ENCODE measurements around the gene ANKRD23.

DNA sequence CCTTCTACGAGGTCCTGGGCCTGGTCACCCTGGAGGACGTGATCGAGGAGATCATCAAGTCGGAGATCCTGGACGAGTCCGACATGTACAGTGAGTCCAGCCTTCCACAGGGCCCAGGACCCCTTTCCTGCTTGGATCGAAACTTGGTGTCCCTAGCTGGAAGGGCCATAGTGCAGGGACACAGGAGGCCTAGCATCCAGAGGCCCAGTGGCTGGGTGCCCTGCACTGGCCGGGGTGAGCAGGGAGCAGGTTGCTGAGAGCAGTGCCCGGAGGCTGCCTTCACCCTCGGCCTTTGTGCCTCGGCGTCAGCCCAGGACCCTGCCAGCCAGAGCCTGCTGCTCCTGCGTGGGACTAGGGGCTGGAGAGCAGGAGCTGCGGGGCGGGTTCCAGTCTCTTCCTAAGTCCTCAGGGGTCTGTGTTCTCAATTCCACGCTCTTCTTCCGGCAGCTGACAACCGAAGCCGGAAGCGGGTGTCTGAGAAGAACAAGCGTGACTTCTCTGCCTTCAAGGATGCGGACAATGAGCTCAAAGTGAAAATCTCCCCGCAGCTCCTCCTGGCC, 46.7 kb downstream of the ANKRD23 start:
- TF ChIP-seq FOXM1 (IDR thresholded peaks at IDR 0.05; ENCODE audit: borderline replicate concordance) (no peak), ZNF384 (IDR thresholded peaks at IDR 0.05) (no peak), FOXK2 (IDR thresholded peaks at IDR 0.05) (no peak), SP1 (IDR thresholded peaks at IDR 0.05) (no peak), CTBP1 (IDR thresholded peaks at IDR 0.05; ENCODE audit: borderline replicate concordance) (no peak), TARDBP (IDR thresholded peaks at IDR 0.05) (no peak), L3MBTL2 (conservative IDR thresholded peaks at IDR 0.05) (no peak), BHLHE40 (IDR thresholded peaks at IDR 0.05; ENCODE audit: borderline replicate concordance) (no peak), ARNT (IDR thresholded peaks at IDR 0.05) (no peak), HDGF (IDR thresholded peaks at IDR 0.05; ENCODE audit: borderline replicate concordance) (no peak)
- TF ChIP-seq, protein P1, sequence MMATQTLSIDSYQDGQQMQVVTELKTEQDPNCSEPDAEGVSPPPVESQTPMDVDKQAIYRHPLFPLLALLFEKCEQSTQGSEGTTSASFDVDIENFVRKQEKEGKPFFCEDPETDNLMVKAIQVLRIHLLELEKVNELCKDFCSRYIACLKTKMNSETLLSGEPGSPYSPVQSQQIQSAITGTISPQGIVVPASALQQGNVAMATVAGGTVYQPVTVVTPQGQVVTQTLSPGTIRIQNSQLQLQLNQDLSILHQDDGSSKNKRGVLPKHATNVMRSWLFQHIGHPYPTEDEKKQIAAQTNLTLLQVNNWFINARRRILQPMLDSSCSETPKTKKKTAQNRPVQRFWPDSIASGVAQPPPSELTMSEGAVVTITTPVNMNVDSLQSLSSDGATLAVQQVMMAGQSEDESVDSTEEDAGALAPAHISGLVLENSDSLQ (IDR thresholded peaks at IDR 0.05) = no peak

Data from HEK293T (cell line).